Breast epithelium (tissue), 4 donors: ENCODE measurements around the gene USP17L17. TPM values are rescaled to one million over a fixed set of nuclear protein-coding genes. Genes with fewer than 3 reads are reported as not detected.
A peak's percentile ranks its signal among the peaks of the same experiment; 100 is the strongest.
"Not testable (repeated sequence)": the region's sequence is repeated elsewhere in the genome, so short reads cannot be mapped to it uniquely, and the experiment has no call there.

Experiments
- DNase-seq, 2 donors: peaks; one replicate each; pipeline ENCODE4 v3.0.0-alpha.2; 2019; ENCODE audit warnings: low spot score in 2 of 2
- H3K27ac ChIP-seq, 2 donors: fragments of 200-600 bp; sonication (generic) in 1 of 2; one replicate each; pipeline ENCODE4 v1.5.1; 2016 to 2019; ENCODE audit warnings: mild to moderate bottlenecking in 1 of 2
- H3K27me3 ChIP-seq, 2 donors: fragments of 200-600 bp; sonication (generic) in 1 of 2; one replicate each; pipeline versions ENCODE4 v1.5.1 to v1.6.0; 2017 to 2019; ENCODE audit warnings: control low read depth in 1 of 2, mild to moderate bottlenecking in 1 of 2
- H3K36me3 ChIP-seq: fragments of 200-600 bp; one replicate; pipeline ENCODE4 v1.5.1; 2019
- H3K4me1 ChIP-seq, 2 donors: fragments of 200-600 bp; sonication (generic); one replicate each; pipeline ENCODE4 v1.5.1; 2016 to 2019; ENCODE audit warnings: control low read depth in 1 of 2
- H3K4me3 ChIP-seq, 3 donors: fragments of 200-600 bp; sonication (generic); 1 replicate in 2 of 3; 2 replicates in 1 of 3; pipeline ENCODE4 v1.5.1; 2016 to 2019; ENCODE audit warnings: mild to moderate bottlenecking in 3 of 3, moderate library complexity in 2 of 3
- H3K9me3 ChIP-seq, 2 donors: fragments of 200-600 bp; sonication (generic) in 1 of 2; one replicate each; pipeline ENCODE4 v1.5.1; 2016 to 2019; ENCODE audit warnings: control low read depth in 1 of 2
- intact Hi-C: fragments of 100-400 bp; cut with DNase I; formaldehyde crosslinking; loops from one replicate; pipeline ENCODE4 v1.15.1; 2023; ENCODE audit warnings: low total_unique reads
- total RNA-seq, 3 donors: library from RNA; depleted of rRNA; stranded (reverse); fragments of >200 nt; gene quantifications; one replicate each; pipeline ENCODE4 v1.1.0, GENCODE V29; 2016

USP17L17 gene, protein sequence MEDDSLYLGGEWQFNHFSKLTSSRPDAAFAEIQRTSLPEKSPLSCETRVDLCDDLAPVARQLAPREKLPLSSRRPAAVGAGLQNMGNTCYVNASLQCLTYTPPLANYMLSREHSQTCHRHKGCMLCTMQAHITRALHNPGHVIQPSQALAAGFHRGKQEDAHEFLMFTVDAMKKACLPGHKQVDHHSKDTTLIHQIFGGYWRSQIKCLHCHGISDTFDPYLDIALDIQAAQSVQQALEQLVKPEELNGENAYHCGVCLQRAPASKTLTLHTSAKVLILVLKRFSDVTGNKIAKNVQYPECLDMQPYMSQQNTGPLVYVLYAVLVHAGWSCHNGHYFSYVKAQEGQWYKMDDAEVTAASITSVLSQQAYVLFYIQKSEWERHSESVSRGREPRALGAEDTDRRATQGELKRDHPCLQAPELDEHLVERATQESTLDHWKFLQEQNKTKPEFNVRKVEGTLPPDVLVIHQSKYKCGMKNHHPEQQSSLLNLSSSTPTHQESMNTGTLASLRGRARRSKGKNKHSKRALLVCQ
- total RNA-seq: not detected

- intact Hi-C loops, H3K4me1 ChIP-seq, H3K27me3 ChIP-seq: not testable (repeated sequence)
Observed at GRCh38 chr4:9243579-9243978, at the start of gene USP17L17. Gene USP17L17, plus strand, starts transcription at chr4:9243879. Its CDS starts 0 bp downstream, at chr4:9243879.

GRCh38 chr4:9210357-9210756 is 33.3 kb upstream of the USP17L17 start, which contains the start of gene USP17L10:
Gene USP17L10, plus strand, starts transcription at chr4:9210657. Its CDS starts 0 bp downstream, at chr4:9210657.
- H3K27me3 ChIP-seq, DNase-seq, intact Hi-C loops, H3K4me3 ChIP-seq, H3K9me3 ChIP-seq, H3K4me1 ChIP-seq, H3K36me3 ChIP-seq, H3K27ac ChIP-seq: not testable (repeated sequence)

More at GRCh38 chr4:9243579-9243978, at the start of gene USP17L17:
- not testable (repeated sequence) for H3K27ac ChIP-seq, H3K9me3 ChIP-seq, DNase-seq, H3K4me3 ChIP-seq, H3K36me3 ChIP-seq

GRCh38 chr4:9214701-9215100 is 29.0 kb upstream of the USP17L17 start:
- H3K27me3 ChIP-seq, DNase-seq, H3K9me3 ChIP-seq, H3K36me3 ChIP-seq, intact Hi-C loops, H3K27ac ChIP-seq, H3K4me1 ChIP-seq, H3K4me3 ChIP-seq: not testable (repeated sequence)

- intact Hi-C loops, H3K27me3 ChIP-seq: not testable (repeated sequence)
Observed at GRCh38 chr4:9215105-9215504, 28.6 kb upstream of the USP17L17 start, which contains the start of gene USP17L11. Gene USP17L11, plus strand, starts transcription at chr4:9215405. Its CDS starts 0 bp downstream, at chr4:9215405.

DNA sequence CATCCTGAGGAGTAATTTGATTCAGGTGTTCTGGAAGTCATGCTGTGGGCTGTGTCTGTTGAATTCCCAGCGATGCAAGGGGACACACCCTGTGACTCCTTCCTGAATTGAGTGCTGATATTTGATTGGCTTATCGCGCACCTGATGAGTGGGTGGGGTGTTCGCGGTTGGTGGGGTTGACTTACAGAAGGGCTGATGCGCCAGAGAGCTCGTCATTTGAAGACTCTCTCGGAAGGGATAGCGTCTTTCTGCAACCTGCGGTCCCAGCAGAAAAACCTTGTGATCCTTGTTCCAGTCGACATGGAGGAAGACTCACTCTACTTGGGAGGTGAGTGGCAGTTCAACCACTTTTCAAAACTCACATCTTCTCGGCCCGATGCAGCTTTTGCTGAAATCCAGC is 23.8 kb upstream of the USP17L17 start, which contains the start of gene USP17L12:
TSS of gene USP17L12 (plus strand) at position 301 of the 400 bp plus-strand sequence. CDS start at position 301, 0 bp downstream.
- intact Hi-C loops, H3K27me3 ChIP-seq, H3K4me3 ChIP-seq, H3K9me3 ChIP-seq, H3K4me1 ChIP-seq, DNase-seq, H3K36me3 ChIP-seq, H3K27ac ChIP-seq: not testable (repeated sequence)

More at GRCh38 chr4:9215105-9215504, 28.6 kb upstream of the USP17L17 start, which contains the start of gene USP17L11:
- not testable (repeated sequence) for H3K27ac ChIP-seq, H3K4me1 ChIP-seq, DNase-seq, H3K9me3 ChIP-seq, H3K36me3 ChIP-seq, H3K4me3 ChIP-seq

DNA sequence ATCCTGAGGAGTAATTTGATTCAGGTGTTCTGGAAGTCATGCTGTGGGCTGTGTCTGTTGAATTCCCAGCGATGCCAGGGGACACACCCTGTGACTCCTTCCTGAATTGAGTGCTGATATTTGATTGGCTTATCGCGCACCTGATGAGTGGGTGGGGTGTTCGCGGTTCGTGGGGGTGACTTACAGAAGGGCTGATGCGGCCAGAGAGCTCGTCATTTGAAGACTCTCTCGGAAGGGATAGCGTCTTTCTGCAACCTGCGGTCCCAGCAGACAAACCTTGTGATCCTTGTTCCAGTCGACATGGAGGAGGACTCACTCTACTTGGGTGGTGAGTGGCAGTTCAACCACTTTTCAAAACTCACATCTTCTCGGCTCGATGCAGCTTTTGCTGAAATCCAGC is 19.1 kb upstream of the USP17L17 start, which contains the start of gene USP17L13:
TSS of gene USP17L13 (plus strand) at position 301 of the 400 bp plus-strand sequence. CDS start at position 301, 0 bp downstream.
- H3K27me3 ChIP-seq, intact Hi-C loops, H3K4me1 ChIP-seq, H3K36me3 ChIP-seq, H3K4me3 ChIP-seq, H3K9me3 ChIP-seq, H3K27ac ChIP-seq, DNase-seq: not testable (repeated sequence)

- H3K36me3 ChIP-seq, DNase-seq: not testable (repeated sequence)
Observed at GRCh38 chr4:9230249-9230648, 13.4 kb upstream of the USP17L17 start.

DNA sequence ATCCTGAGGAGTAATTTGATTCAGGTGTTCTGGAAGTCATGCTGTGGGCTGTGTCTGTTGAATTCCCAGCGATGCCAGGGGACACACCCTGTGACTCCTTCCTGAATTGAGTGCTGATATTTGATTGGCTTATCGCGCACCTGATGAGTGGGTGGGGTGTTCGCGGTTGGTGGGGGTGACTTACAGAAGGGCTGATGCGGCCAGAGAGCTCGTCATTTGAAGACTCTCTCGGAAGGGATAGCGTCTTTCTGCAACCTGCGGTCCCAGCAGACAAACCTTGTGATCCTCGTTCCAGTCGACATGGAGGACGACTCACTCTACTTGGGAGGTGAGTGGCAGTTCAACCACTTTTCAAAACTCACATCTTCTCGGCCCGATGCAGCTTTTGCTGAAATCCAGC is 9.6 kb upstream of the USP17L17 start, which contains the start of gene USP17L15:
TSS of gene USP17L15 (plus strand) at position 301 of the 400 bp plus-strand sequence. CDS start at position 301, 0 bp downstream.
- H3K4me1 ChIP-seq, intact Hi-C loops, DNase-seq: not testable (repeated sequence)

More at GRCh38 chr4:9230249-9230648, 13.4 kb upstream of the USP17L17 start:
- H3K4me3 ChIP-seq, intact Hi-C loops, H3K9me3 ChIP-seq, H3K4me1 ChIP-seq, H3K27ac ChIP-seq, H3K27me3 ChIP-seq: not testable (repeated sequence)

GRCh38 chr4:9238461-9238860 is 5.2 kb upstream of the USP17L17 start:
- H3K4me1 ChIP-seq, H3K27me3 ChIP-seq, intact Hi-C loops, H3K9me3 ChIP-seq, H3K36me3 ChIP-seq, H3K27ac ChIP-seq, H3K4me3 ChIP-seq: not testable (repeated sequence)
- DNase-seq: peak in 1 of 2 donors; percentile 55

More for the DNA sequence above, 9.6 kb upstream of the USP17L17 start, which contains the start of gene USP17L15:
- H3K27me3 ChIP-seq, H3K27ac ChIP-seq, H3K4me3 ChIP-seq, H3K9me3 ChIP-seq, H3K36me3 ChIP-seq: not testable (repeated sequence)

- H3K9me3 ChIP-seq, H3K27me3 ChIP-seq, H3K27ac ChIP-seq, H3K4me3 ChIP-seq, H3K4me1 ChIP-seq, H3K36me3 ChIP-seq, intact Hi-C loops: not testable (repeated sequence)
- peak; percentile 16 to 65 for DNase-seq
Observed at GRCh38 chr4:9247953-9248680, 4.4 kb downstream of the USP17L17 start, which contains the start of gene USP17L18. Gene USP17L18, plus strand, starts transcription at chr4:9248630. Its CDS starts 0 bp downstream, at chr4:9248630.

DNA sequence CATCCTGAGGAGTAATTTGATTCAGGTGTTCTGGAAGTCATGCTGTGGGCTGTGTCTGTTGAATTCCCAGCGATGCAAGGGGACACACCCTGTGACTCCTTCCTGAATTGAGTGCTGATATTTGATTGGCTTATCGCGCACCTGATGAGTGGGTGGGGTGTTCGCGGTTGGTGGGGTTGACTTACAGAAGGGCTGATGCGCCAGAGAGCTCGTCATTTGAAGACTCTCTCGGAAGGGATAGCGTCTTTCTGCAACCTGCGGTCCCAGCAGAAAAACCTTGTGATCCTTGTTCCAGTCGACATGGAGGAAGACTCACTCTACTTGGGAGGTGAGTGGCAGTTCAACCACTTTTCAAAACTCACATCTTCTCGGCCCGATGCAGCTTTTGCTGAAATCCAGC is 9.4 kb downstream of the USP17L17 start, which contains the start of gene USP17L19:
TSS of gene USP17L19 (plus strand) at position 301 of the 400 bp plus-strand sequence. CDS start at position 301, 0 bp downstream.
- H3K27me3 ChIP-seq, H3K36me3 ChIP-seq, H3K4me1 ChIP-seq, DNase-seq, H3K4me3 ChIP-seq, H3K27ac ChIP-seq, intact Hi-C loops, H3K9me3 ChIP-seq: not testable (repeated sequence)

GRCh38 chr4:9257824-9258223 is 14.1 kb downstream of the USP17L17 start, which contains the start of gene USP17L20:
Gene USP17L20, plus strand, starts transcription at chr4:9258124. Its CDS starts 0 bp downstream, at chr4:9258124.
- H3K27ac ChIP-seq, intact Hi-C loops, H3K4me3 ChIP-seq, H3K9me3 ChIP-seq, H3K27me3 ChIP-seq, DNase-seq, H3K4me1 ChIP-seq, H3K36me3 ChIP-seq: not testable (repeated sequence)
